BJ (cell line): Measurements from ENCODE around the gene GRB14. TPM values are rescaled to one million over a fixed set of nuclear protein-coding genes. Genes with fewer than 3 reads are reported as not detected.

ENCODE experiments used
- CTCF ChIA-PET: fragments of 350-600 bp; formaldehyde crosslinking; extraction: SDS; loops from one replicate; lab custom pipeline; 2021; ENCODE audit warnings: antibody characterized with exemption, inconsistent platforms; lab: Yijun Ruan, JAX
- POLR2A ChIA-PET: fragments of 300-600 bp; sonication (Branson Sonifier 250); formaldehyde crosslinking; extraction: SDS; loops from one replicate; lab custom pipeline; 2021; ENCODE audit warnings: antibody characterized with exemption; lab: Charles Lee
- DNase-seq: peaks from one replicate; pipeline ENCODE4 v3.0.0-alpha.2; 2011; ENCODE audit warnings: low read depth
- H3K27me3 ChIP-seq: 2 replicates; pipeline ENCODE4 v1.6.0; 2011; ENCODE audit warnings: low read length; ENCODE audit not compliant: control insufficient read depth, insufficient read depth
- H3K36me3 ChIP-seq: 2 replicates; pipeline ENCODE4 v1.5.1; 2011; ENCODE audit warnings: low read length; ENCODE audit not compliant: control insufficient read depth, insufficient read depth
- H3K4me3 ChIP-seq: 2 replicates; pipeline ENCODE4 v1.5.1; 2011; ENCODE audit warnings: low read depth, mild to moderate bottlenecking, control low read depth, low read length
- polyA plus RNA-seq: library from polyadenylated mRNA; depleted of rRNA; stranded (reverse); fragments of >200 nt; gene quantifications from 2 replicates; pipeline ENCODE4 v1.2.3, GENCODE V29; 2011
- TF ChIP-seq, protein P1 (sequence below): IDR thresholded peaks from 2 replicates; pipeline ENCODE4 v1.5.1; 2011; ENCODE audit warnings: low read depth, mild to moderate bottlenecking, control low read depth, inconsistent platforms, low read length, moderate library complexity; ENCODE audit not compliant: insufficient read depth

The GRB14 gene
- polyA plus RNA-seq, 1 experiment: 0.29 TPM

DNA sequence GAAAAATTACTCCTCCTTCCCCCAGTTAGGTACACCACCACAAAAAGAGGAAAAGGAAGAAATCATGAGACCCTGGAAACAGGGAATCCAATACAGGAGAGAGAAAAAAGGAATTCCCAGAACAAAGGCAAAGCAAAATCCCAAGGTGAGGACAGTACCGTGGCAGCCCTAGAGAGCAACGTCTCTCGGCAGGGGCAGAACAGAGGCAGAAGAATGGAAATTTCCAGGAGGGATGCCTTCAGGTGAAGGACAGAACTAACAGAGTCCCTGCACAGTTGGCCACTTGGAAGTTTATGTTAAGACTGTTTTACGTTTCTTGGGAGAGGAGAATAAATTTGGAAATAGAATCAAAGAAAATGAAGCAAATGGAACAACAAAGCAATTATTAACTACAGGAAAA is 27.7 kb downstream of the GRB14 start:
- POLR2A ChIA-PET: no interaction called here

DNA sequence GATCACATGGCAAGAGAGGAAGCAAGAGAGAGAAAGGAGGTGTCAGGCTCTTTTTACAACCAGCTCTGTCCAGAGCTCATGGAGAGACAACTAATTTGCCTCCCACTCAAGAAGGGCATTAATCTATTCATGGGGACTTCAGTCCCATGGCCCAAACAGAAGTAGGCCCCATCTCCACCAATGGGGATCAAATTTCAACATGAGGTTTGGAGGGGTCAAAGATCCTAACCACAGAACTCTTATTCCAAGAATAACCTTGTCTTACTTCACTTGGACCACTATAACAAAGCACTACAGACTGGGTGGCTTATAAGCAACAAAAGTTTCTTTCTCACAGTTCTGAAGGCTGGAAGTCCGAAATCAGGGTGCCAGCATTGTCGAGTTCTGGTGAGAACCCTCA is 31.8 kb downstream of the GRB14 start:
- ChIA-PET POLR2A (no interaction called here), CTCF (interaction anchor here (0.9 to 1.6 kb wide), 2 partner anchors 28 to 30 kb away, joined by 3 to 4 read pairs; no protein-coding TSS in a partner anchor)
- TF ChIP-seq, protein P1, sequence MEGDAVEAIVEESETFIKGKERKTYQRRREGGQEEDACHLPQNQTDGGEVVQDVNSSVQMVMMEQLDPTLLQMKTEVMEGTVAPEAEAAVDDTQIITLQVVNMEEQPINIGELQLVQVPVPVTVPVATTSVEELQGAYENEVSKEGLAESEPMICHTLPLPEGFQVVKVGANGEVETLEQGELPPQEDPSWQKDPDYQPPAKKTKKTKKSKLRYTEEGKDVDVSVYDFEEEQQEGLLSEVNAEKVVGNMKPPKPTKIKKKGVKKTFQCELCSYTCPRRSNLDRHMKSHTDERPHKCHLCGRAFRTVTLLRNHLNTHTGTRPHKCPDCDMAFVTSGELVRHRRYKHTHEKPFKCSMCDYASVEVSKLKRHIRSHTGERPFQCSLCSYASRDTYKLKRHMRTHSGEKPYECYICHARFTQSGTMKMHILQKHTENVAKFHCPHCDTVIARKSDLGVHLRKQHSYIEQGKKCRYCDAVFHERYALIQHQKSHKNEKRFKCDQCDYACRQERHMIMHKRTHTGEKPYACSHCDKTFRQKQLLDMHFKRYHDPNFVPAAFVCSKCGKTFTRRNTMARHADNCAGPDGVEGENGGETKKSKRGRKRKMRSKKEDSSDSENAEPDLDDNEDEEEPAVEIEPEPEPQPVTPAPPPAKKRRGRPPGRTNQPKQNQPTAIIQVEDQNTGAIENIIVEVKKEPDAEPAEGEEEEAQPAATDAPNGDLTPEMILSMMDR: no peak
- H3K36me3 ChIP-seq: no peaks in the 10 kb centered on the region
- H3K27me3 ChIP-seq: no peaks in the 10 kb centered on the region
- DNase-seq: no peak
- H3K4me3 ChIP-seq: no peak overlapping the region

More for the DNA sequence above, 27.7 kb downstream of the GRB14 start:
- H3K36me3 ChIP-seq: no peaks in the 10 kb centered on the region
- no peaks in the 10 kb centered on the region for H3K27me3 ChIP-seq
- CTCF ChIA-PET: no interaction called here
- TF ChIP-seq, protein P1: no peak
- DNase-seq: no peak
- H3K4me3 ChIP-seq: no peak overlapping the region

DNA sequence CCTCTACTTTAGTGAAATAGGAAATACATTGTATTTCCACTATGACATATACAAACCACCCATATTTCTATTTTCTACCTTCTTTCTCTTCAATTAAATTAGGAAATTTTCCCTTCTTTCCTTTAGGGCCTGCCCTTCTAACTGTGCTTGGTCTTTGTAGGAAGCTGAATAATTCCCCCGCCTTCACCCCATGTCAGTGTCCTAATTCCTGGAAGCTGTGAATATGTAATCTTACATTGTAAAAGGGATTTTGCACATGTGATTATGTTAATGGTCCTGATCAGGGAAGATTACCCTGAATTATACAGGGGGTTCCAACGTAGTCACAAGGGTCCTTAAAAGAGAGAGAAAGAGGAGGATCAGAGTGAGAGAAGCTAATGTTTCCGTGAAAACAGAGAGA is 40.2 kb downstream of the GRB14 start:
- no peak for DNase-seq
- Histone ChIP-seq H3K36me3 (no peaks in the 10 kb centered on the region), H3K27me3 (no peaks in the 10 kb centered on the region), H3K4me3 (no peak overlapping the region)
- TF ChIP-seq, protein P1: no peak
- POLR2A ChIA-PET: no interaction called here
- CTCF ChIA-PET: interaction anchor here (1.7 to 2.0 kb wide), 2 partner anchors 17 to 19 kb away, joined by 4 to 5 read pairs; no protein-coding TSS in a partner anchor

DNA sequence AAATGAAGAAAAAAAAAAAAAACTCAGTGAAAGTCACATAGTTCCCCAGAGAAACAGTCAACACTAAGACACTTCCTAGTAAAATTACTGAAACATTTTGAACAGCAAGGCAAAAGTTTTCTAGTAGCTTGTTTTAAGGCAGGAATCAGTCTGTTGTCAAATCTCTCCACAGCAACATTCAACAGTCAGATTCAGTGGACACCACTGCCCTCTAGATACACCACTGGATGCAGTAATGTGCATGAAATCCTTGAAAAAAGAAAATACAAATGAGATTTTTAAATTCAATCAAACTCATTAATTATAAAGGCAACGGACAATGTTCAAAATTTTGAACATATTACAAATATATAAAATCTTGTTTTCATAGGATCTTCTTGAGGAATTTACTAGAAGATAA is 46.4 kb downstream of the GRB14 start:
- ChIA-PET CTCF (interaction anchor here (1.4 kb wide), 1 partner anchor 15 kb away, joined by 4 read pairs; no protein-coding TSS in a partner anchor), POLR2A (no interaction called here)
- DNase-seq: no peak
- H3K36me3 ChIP-seq: no peaks in the 10 kb centered on the region
- TF ChIP-seq, protein P1: no peak
- H3K4me3 ChIP-seq: no peak overlapping the region
- no peaks in the 10 kb centered on the region for H3K27me3 ChIP-seq

DNA sequence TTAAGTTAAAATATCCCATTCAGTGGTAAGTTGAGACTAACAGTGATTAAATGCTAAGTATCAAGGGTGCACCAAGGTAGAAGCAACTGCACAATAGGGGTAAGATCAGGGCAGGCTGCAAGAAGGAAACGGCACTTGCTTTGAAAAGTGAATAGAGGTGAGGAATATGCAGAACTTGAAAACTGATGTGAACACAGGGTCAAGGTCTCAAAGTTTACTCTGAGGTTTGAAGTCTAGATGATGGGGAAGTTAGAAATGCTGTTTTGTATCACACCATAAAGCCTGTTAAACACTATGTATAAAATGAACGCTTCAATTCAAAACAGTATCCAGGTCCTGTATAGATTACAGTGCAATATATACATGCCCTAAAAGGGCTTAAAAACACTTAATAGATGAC is 50.8 kb downstream of the GRB14 start:
- POLR2A ChIA-PET: no interaction called here
- Histone ChIP-seq H3K4me3 (no peak overlapping the region), H3K36me3 (no peaks in the 10 kb centered on the region), H3K27me3 (no peaks in the 10 kb centered on the region)
- no peak for DNase-seq
- TF ChIP-seq, protein P1: no peak
- CTCF ChIA-PET: interaction anchor here (1.2 kb wide), 1 partner anchor 10 kb away, joined by 3 read pairs; no protein-coding TSS in a partner anchor
